PFSK-1 (cell line): Measurements from ENCODE around the gene ARSG.

ENCODE experiments used
- POLR2AphosphoS5 ChIP-seq: IDR thresholded peaks from 2 replicates; pipeline ENCODE4 v1.6.1; 2012; ENCODE audit warnings: low read depth, mild to moderate bottlenecking, control low read depth, low read length, moderate library complexity
- REST ChIP-seq, 2 experiments: IDR thresholded peaks; 2 replicates each; pipeline versions ENCODE4 v1.6.1 to v1.8.0; 2011 to 2012; ENCODE audit warnings: low read depth in 2 of 2, low read length in 2 of 2, control low read depth in 1 of 2, inconsistent platforms in 1 of 2, mild to moderate bottlenecking in 1 of 2, moderate library complexity in 1 of 2; ENCODE audit not compliant: insufficient read depth in 1 of 2

GRCh38 chr17:68394608-68395331 is 103.5 kb downstream of the ARSG start:
- TF ChIP-seq POLR2AphosphoS5: no peak
- no peak for TF ChIP-seq REST (IDR thresholded peaks at IDR 0.05; ENCODE audit: insufficient read depth in 1 of 2, low read depth in 2 of 2, low read length in 2 of 2)
